ENCODE results near the gene RDX.

- TF ChIP-seq CTCF (IDR thresholded peaks at IDR 0.05) (no peak), POLR2A (IDR thresholded peaks at IDR 0.05) (no peak)
Measured at GRCh38 chr11:110301577-110301976, 5.2 kb upstream of the RDX start.

All from esophagus squamous epithelium (tissue), 4 donors.